GM06990 (cell line): ENCODE data around the gene KRT17.
"Not testable (repeated sequence)": the region's sequence is repeated elsewhere in the genome, so short reads cannot be mapped to it uniquely, and the experiment has no call there.

Source experiments
- DNase-seq: peaks from one replicate; pipeline ENCODE4 v3.0.0-alpha.2; 2011; ENCODE audit not compliant: insufficient read length; ENCODE audit errors: extremely low read depth
- H3K27me3 ChIP-seq: replicated peaks from 2 replicates; pipeline ENCODE4 v1.6.0; 2011; ENCODE audit warnings: low read length; ENCODE audit not compliant: control insufficient read depth, insufficient read depth
- H3K36me3 ChIP-seq: 2 replicates; pipeline ENCODE4 v1.5.1; 2011; ENCODE audit warnings: low read length; ENCODE audit not compliant: control insufficient read depth, insufficient read depth
- H3K4me3 ChIP-seq: replicated peaks from 2 replicates; pipeline ENCODE4 v1.5.1; 2011; ENCODE audit warnings: low read depth, mild to moderate bottlenecking, control low read depth, low read length
- CTCF ChIP-seq: IDR thresholded peaks from 2 replicates; pipeline ENCODE4 v1.5.1; 2011; ENCODE audit warnings: low read length, control low read depth, mild to moderate bottlenecking, inconsistent platforms; ENCODE audit not compliant: insufficient read depth, poor library complexity, severe bottlenecking

Gene KRT17

GRCh38 chr17:41632482-41633105 lies 8.2 kb upstream of the KRT17 start:
- Histone ChIP-seq H3K4me3 (no peak overlapping the region), H3K36me3 (no peaks in the 10 kb centered on the region), H3K27me3 (no peaks in the 10 kb centered on the region)
- no peak for TF ChIP-seq CTCF
- DNase-seq = no peak

- Histone ChIP-seq H3K36me3 (no peaks in the 10 kb centered on the region), H3K4me3 (no peak overlapping the region), H3K27me3 (no peaks in the 10 kb centered on the region)
- TF ChIP-seq CTCF = no peak
- DNase-seq = no peak
Measured at GRCh38 chr17:41631898-41632285, 7.5 kb upstream of the KRT17 start.

DNA sequence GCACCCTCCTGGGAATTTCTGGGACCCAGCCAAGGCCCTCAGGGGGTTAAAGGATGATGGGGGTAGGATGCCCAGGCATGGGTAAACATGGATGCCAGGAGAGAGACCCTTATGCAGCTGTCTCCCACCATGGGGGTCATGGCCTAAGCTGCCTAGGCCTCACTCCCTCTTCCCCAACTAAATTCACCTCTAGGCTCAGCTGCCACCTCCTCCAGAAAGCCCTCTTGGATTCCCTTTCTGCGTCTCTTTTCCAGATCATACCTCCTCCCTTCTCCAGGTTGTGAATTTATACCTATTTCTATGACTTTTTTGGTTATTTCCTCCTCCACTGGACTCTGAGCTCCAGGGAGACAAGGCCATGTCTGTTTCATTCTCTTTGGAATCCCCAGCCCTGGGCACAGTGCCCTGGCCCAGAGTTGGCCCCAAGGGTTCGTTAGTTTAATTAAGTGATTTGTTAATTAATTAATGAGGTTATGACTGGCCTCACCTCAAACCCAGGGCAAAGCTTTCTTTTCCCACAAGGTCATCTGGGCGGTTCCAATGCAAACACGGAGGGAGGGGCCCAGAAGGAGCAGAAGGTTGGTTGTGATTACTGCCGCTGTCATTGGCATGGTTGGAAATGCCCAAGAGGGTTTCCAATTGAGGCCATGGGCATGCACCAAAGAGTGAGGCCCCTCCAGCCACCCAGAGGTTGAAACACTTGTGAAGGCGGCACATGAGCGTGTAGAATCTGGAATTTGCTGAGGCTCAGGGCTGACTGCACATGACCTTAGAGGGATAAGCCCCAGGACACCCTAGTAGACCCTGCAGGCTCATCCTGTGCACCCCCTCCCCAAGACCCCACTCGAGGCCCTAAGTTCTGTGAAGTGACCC lies 6.9 kb upstream of the KRT17 start:
- DNase-seq = no peak
- no peaks in the 10 kb centered on the region for H3K27me3 ChIP-seq
- TF ChIP-seq CTCF = no peak
- H3K4me3 ChIP-seq = no peak overlapping the region
- H3K36me3 ChIP-seq = no peaks in the 10 kb centered on the region

GRCh38 chr17:41629826-41630670 lies 5.7 kb upstream of the KRT17 start:
- no peak overlapping the region for H3K4me3 ChIP-seq
- H3K27me3 ChIP-seq = no peaks in the 10 kb centered on the region
- TF ChIP-seq CTCF = no peak
- no peak for DNase-seq
- no peaks in the 10 kb centered on the region for H3K36me3 ChIP-seq

GRCh38 chr17:41629316-41629715 lies 4.9 kb upstream of the KRT17 start:
- Histone ChIP-seq H3K36me3 (no peaks in the 10 kb centered on the region), H3K27me3 (no peaks in the 10 kb centered on the region; the same call in 1 of the 2 replicates), H3K4me3 (no peak overlapping the region)
- no peak for DNase-seq
- no peak for TF ChIP-seq CTCF

- not testable (repeated sequence) for H3K27me3 ChIP-seq, H3K36me3 ChIP-seq, H3K4me3 ChIP-seq, DNase-seq
Measured at GRCh38 chr17:41628621-41629255, 4.4 kb upstream of the KRT17 start.

DNA sequence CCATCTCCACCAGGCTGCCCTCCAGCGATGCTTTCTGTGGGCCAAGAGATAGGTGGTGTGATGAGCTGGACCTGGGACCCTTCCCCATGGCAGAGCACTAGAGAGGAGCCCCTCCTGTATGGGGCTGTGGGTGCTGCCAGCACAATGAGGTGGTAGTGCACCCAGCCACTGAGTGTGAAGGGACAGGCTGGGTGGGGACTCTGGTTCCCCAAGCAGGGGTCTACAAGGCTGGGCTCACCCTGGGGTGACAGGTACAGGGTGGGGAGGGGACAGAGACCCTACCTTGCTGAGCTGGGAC lies 3.6 kb upstream of the KRT17 start:
- not testable (repeated sequence) for DNase-seq, H3K4me3 ChIP-seq, H3K36me3 ChIP-seq, H3K27me3 ChIP-seq
